ENCODE results near the gene BRSK2.

The BRSK2 gene

DNA sequence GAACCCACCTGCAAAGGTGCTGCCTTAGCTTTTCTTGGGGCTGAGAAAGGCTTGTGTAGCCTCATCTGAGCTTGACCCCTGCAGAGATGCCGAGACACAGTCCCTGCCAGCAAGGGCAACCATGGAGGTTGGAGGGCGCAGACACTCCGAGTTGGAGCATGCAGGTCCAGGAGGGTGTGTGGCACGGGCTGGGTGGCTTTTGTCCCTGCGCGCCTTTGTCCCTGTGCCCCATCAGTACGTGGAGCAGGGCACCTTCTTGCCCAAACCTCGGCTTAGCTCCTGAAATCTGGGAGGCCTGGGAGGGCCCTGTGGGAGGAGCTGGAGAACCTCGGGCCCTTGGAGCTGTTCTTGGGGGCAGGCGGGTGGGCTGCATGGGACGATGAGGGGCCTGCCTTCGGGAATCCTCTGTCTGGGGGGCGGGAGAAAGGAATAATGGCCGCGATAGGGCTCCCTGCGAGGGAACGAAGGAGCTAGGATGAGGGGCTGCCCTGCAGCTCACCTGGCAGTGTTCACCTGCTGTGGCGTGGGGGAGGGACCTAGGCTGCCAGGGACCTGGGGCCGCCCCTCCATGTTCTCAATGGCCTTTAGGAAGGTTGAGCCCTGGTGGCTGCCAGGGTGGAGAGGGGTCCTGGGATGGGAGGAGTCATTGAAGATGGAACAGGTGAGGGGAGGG, 3.4 kb downstream of the BRSK2 start:
- TF ChIP-seq CTCF (IDR thresholded peaks at IDR 0.05; ENCODE audit: insufficient read depth, low read depth, low read length, missing control alignments), result no peak
- no peak for DNase-seq (ENCODE audit: low read depth)
- no peak overlapping the region for H3K4me3 ChIP-seq (ENCODE audit: low read length)

DNA sequence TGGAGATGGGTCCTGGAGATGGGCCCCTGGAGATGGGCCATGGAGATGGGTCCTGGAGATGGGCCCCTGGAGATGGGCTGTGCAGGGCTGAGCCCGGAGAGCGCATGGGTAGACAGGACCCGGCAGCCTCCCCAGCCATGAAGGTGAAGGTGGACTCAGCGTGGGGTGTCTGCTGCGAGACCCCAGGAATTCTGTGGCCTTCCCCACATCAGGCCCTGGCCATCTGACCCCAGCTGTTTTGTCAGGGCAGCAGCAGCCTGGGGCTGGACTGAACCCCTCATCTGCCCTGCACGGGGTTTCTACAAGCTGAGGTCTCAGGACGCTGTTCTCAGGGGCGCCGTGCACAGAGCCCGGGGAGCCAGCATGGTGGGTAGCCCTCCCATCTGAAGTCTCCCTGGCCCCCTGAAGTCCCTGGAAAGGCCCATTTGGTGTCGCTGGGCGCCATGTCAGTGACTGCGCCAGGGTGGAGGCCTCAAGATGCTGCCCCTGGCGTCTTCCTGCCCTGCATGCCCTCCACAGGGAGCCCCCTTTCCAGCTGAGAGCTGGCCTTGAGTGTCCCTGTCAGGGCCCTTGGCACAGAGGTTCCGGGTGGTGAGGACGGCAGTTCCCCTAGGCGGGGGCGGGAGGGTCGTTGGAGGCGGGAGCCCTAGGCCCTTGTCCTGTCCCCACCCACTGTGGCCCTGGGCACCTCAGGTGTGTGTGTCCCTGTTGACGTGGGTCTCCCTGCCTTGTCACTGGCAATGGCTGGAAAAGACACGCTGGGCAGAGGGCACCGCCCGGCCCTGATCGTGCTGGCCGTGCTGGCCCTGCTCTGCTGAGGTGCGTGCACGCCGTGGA, 5.4 kb downstream of the BRSK2 start:
- H3K4me3 ChIP-seq (ENCODE audit: low read length), result no peak overlapping the region
- no peak for DNase-seq (ENCODE audit: low read depth)
- TF ChIP-seq CTCF (IDR thresholded peaks at IDR 0.05; ENCODE audit: insufficient read depth, low read depth, low read length, missing control alignments), result no peak

- DNase-seq (ENCODE audit: low read depth), result no peak
- TF ChIP-seq CTCF (IDR thresholded peaks at IDR 0.05; ENCODE audit: insufficient read depth, low read depth, low read length, missing control alignments), result no peak
- H3K4me3 ChIP-seq (ENCODE audit: low read length), result no peak overlapping the region
Measured at GRCh38 chr11:1395773-1396374, 6.1 kb downstream of the BRSK2 start.

GRCh38 chr11:1396375-1396841, 6.7 kb downstream of the BRSK2 start:
- no peak overlapping the region for H3K4me3 ChIP-seq (ENCODE audit: low read length)
- DNase-seq (ENCODE audit: low read depth), result no peak
- TF ChIP-seq CTCF (IDR thresholded peaks at IDR 0.05; ENCODE audit: insufficient read depth, low read depth, low read length, missing control alignments), result no peak

DNA sequence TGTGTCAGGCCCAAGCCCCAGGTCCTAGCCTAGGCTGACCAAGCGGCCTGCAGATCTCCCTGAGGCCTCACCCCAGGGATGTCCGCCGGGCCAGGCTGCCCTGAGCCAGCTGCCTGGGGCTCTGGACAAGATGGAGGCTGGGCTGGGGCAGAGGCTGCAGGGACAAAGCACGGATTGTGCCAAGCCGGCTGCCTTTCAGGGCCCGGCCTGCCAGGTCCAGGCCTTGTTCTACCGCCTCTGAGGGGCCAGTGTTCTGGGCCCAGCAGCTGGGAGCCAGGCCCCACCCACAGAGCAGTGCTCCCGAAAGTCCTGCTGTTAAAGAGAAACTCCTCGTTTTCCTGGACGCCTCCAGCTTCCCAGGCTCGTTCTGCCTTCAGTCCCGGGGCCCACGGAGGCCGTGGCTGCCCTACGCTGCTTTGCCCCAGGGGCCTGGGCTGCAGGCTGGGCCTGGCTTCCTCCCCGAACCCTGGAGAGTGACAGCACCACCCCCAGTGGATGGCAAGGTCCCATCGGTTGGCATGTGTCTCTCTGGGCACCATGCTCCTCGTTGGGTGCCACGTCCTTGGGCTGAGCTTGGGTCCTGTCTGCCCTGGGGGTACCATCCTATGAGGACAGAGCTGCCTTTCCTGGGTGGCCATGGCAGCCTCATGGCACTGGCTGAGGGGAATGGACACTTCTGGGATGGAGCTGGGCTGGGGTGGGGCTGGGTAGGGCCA, 7.6 kb downstream of the BRSK2 start:
- no peak for DNase-seq (ENCODE audit: low read depth)
- no peak overlapping the region for H3K4me3 ChIP-seq (ENCODE audit: low read length)
- no peak for TF ChIP-seq CTCF (IDR thresholded peaks at IDR 0.05; ENCODE audit: insufficient read depth, low read depth, low read length, missing control alignments)

- no peak for TF ChIP-seq CTCF (IDR thresholded peaks at IDR 0.05; ENCODE audit: insufficient read depth, low read depth, low read length, missing control alignments)
- DNase-seq (ENCODE audit: low read depth), result no peak
- no peak overlapping the region for H3K4me3 ChIP-seq (ENCODE audit: low read length)
Measured at GRCh38 chr11:1397862-1398527, 8.3 kb downstream of the BRSK2 start.

All from epithelial cell of esophagus (primary cell).